SIG-M5 treated with dmso at 0.1 percent for 504 hours (cell line): ENCODE measurements around the gene REM1.
A peak's percentile ranks its signal among the peaks of the same experiment; 100 is the strongest.

Source experiments
- DNase-seq: peaks from one replicate; lab custom pipeline; 2025; ENCODE audit not compliant: unreplicated experiment; lab: John Stamatoyannopoulos, UW

The REM1 gene

DNA sequence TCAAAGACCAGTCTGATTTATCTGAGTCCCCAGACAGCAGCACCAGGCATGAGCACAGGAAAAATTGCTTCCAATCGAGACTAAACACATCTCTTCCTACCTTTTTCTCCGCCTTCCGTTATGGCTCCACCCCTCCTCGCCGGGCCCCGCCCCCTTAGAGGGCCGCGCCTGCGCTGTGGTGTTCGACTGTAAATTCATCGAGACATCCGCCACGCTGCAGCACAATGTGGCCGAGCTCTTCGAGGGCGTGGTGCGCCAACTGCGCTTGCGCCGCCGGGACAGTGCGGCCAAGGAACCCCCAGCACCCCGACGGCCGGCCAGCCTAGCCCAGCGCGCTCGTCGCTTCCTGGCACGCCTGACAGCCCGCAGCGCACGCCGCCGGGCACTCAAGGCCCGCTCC, 8.9 kb downstream of the REM1 start:
- DNase-seq: no peak

DNA sequence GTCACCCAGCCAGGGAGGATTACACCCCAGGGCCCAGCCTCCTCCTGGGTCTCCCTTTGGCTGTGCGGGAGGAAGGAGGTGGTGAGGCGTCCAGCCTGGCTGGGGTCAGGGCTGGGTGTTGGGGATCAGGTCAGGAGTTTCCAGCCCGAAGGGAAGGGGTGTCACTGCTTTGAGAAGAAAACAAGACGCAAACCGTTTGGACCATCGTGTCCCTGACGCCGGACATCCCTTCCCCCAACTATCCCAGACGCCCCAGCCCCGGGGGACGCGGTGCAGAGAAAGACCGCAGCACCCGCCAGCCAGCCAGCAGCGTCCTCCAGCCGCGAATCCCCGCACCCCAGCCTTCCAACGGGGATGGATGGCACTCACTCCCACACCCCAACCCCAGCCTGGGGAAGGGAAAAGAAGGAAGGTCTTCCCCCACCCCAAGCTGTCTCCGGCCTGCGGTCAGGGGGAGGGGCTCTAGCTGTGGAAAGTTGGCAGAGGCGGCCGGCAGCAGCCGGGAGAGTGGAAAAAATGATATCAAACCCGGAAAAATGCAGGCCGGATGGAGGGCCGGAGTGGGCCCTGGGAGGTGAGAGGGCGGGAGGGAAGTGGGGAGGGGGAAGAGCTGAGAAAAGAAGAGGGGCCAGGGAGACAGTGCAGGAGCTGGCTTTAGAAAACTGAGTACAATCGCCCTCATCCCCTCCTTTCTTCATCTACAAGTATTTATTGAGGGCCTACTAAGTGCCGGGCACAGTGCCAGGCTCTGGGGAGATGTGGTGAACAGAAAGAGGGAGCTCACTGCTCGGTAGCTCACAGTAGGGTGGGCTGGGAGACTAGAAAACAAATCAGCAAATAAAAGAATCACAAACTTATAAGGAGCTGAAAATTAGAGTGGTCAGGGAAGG, 10.6 kb downstream of the REM1 start:
- DNase-seq: no peak

DNA sequence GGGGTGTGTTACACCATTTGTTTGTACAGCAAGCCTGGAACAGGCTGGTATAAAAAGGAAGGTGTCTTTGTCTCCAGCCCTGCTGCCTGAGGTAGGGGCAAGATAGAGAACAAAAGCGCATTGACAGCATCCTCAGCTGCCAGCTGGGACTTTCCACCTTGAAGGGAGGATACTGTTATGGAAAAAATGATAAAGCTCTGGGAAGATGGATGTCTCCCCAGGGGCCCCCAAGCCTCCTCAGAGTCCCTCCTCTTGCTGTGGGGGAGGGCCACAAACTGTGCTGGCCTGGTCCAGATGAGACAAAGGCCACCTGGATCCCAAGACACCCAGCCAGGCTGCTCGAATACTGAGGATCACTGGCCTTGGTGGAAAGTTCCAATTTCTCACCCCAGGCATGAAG, 13.0 kb downstream of the REM1 start:
- no peak for DNase-seq

DNA sequence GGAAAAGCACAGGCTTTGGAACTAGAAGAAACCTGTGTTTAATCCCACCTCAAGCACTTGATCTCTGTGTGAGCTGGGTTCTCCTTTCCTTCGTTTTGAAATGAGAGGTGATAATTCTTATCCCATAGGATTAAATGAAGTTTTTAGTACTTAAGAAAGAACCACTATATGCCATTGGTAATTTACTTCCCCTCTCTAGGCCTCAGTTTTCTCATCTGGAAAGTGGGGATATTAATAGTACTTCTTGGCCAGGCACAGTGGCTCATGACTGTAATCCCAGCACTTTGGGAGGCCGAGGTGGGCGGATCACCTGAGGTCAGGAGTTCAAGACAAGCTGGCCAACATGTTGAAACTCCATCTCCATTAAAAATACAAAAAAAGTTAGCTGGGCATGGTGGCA, 14.1 kb downstream of the REM1 start:
- no peak for DNase-seq

DNA sequence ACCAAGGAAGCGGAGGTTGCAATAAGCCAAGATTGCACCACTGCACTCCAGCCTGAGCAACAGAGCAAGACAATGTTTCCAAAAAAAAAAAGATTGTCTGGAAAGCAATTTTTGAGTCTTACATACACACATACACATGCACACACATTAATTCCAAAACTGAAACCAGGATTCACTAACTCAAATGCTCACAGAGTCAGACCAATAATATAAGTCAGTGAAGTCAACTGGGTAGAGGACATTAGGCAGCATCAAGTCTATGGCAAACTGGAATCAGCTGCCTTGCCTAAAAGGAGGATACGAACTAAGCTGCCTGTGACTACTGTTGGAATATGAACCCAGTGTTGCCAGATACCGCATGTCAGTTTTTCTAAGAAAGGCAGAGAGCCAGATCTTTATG, 15.7 kb downstream of the REM1 start:
- DNase-seq: no peak

DNA sequence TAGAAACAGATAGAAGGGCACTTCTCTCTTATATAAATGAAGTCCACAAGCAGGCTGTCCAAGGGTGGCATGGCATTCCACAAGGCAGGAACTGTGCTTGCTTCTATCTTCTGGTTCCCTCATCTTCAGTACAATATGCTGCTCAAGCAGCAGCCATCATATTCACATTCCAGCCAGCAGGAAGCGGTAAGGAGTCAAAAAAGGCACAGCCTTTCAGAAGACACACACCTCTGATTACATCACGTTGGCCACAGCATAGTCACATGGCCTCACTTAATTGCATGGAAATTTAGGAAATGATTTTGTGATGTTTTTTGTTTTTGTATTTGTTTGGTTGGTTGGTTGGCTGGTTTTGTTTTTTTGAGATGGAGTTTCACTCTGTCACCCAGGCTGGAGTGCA, 19.0 kb downstream of the REM1 start:
- DNase-seq: peak; percentile 58

DNA sequence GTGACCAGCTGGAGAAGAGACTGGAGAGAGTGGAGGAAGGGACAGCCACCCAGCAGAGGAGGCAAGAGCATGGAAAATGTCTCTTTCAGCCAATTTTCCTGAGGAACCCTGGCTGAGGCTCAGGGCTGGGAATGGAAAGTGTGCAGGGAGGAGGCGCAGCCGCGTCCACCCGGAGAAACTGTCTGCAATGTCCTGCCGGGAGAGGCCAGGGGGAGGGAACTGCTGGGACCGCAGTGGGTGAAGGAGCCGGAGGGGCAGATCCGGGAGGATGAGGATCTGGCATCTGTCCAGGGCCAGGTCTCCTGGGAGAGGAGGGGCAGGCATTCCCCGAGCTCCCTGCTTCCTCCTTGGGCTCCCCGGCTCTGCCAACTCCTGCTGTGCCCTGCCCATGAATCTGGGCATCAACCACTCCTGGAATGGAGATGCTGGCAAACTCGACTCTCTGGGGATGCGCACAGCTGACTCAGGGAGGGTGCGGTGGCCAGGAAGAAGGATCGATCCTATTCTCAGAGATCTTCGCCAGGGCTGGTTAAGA, 21.7 kb downstream of the REM1 start:
- no peak for DNase-seq

DNA sequence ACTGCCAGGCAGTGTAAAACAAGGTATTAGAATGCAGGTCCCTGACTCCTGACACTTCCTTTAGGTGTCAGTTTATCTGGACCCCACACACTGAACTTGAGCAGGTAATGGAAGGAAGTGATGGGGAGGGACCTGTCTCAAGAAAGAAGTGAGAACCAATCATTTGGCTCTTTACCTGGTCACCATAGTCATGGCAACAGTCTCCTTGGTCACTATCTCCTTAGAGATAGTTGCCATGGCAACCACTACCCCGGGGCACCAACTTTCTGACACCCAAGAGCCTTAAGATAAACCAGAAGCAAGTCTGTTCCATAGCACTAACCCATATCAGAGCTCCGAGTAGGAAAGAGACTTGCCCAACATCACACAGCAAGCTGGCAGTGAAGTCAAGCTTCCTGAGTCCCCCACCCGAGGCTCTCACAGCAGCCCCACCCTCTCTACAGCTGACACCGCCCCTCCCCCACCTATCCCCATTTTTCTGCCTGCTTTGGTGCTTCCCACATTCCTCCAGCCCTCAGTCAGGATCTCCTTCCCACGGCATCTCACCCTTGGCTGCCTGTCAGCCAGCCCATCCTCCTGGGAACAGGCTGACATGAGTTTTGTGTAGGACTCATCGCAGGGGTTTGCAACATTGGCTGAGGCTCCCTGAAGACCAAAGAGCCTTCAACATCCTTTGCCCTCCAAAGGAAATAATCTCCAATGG, 22.9 kb downstream of the REM1 start:
- no peak for DNase-seq

DNA sequence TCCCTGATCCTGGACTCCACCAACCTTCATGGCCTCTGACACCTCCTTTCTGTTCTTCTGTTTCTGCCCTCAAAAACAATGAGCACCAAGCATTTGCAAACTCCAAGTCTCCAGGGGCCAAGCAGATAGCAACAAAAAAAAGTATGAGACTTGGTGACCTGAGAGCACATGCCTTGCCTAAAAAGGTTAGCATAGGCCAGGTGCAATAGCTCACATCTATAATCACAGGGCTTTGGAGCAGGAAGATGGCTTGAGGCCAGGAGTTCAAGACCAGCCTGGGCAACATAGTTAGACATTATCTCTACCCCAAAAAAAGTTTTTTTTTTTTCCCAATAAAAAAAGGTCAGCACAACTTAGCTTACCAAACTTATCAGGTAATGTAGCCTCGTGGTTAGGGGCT, 25.4 kb downstream of the REM1 start:
- DNase-seq: no peak

DNA sequence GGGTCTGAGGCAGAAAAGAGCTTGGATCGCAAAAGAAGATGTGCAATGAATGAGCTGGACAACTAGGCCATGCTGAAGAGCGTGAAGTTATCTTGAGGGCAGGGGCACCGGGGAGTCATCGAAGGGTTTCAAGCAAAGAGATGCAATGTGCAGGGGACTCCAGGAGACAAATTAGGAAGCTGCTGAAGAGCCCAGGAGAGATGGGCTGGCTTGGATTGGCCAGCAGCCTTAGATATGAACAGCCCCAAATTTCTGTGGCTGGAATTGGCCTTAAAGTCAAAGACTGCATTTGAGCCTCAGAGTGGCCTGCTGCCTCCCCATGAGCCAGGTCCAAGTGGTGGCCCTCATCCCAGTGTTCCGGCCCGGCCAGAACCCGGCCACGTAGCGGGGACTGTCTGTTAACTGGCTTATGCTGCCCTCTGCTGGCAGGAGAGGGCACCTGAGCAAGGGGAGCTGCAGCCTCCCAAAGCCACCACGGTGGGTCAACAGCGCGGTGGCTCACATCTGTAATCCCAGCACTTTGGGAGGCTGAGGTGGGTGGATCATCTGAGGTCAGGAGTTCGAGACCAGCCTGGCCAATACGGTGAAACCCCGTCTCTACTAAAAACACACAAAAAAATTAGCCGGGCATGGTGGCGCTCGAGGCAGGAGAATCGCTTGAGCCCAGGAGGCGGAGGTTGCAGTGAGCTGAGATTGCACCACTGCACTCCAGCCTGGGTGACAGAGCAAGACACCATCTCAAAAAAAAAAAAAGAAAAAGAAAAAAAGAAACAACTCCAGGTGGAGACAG, 28.0 kb downstream of the REM1 start:
- peak; percentile 45 for DNase-seq

DNA sequence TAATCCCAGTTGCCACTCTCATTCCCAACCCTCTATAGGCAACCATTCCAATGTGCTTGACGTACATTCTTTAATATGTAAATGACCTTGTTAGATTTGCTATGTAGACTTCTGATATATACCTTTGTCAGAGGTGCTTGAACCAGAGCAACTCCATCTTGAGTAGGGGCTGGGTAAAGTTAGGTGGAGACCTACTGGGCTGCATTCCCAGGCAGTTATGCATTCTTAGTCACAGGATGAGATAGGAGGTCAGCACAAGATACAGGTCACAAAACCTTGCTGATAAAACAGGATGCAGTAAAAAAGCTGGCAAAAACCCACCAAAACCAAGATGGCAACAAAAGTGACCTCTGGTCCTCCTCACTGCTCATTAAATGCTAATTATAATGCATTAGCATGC, 30.8 kb downstream of the REM1 start:
- no peak for DNase-seq

DNA sequence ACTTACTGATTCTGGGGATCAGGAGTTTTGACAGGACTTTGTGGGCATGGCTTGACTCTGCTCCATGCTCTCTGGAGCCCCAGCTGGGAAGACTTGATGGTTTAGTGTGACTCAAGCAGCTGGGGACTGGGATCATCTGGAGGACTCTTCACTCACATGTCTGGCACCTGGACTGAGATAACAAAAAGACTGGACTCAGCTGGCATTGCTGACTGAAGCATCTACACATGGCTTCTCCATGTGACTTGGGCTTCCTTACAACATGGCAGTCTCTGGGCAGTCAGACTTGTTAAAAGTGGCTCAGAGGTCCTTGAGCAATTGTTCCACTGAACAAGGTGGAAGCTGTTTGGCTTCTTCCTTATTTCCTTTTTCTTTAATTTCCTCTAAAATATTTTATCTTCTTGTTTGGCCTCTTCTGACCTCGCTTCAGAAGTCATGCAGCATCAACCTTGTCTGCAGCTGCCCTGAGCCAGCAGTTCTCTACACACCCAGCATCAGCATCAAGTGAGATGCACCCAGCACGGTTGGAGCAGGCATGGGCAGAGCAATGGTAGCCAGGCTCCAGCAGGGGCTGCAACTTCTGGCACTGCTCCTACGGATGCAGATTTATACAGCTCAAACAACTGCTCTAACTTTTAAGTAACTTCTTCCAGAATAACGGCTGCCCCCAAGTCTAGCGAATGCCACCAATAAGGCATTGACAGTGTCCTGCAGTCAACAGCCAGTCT, 33.6 kb downstream of the REM1 start:
- no peak for DNase-seq

DNA sequence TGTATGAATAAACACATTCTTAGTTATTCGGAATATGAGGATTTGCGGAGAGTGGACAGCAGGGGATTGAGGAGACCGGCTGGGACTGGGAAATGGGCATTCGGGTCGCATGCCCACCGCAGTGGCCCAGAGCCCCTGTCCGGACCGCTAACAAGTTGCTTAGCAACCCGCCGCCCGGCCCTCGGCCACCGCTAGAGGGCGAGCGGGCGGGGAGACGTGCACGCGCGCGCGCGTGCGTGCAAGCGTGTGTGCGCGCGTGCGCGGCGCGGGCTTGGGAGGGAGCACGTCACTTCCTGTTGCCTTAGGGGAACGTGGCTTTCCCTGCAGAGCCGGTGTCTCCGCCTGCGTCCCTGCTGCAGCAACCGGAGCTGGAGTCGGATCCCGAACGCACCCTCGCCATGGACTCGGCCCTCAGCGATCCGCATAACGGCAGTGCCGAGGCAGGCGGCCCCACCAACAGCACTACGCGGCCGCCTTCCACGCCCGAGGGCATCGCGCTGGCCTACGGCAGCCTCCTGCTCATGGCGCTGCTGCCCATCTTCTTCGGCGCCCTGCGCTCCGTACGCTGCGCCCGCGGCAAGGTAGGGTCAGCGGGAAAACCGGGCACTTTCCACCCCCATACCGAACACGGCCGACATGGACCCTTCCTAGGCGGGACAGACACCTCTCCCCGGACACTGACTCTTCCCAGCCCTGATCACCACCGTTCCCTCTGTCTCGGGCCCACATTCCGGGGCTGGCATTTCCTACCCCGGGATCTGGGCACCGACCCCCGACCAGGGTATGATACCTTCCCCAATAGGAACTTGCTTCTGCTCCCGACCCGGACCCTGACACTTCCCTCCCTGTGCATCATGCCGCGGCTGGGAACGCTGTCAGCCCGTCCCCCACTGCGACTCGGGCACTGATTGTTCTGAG, 39.3 kb downstream of the REM1 start, which contains the start of gene HM13:
TSS of gene HM13 (plus strand) at position 289 of the 918 bp plus-strand sequence. CDS start at position 399, 110 bp downstream.
- peak; percentile 89 for DNase-seq

DNA sequence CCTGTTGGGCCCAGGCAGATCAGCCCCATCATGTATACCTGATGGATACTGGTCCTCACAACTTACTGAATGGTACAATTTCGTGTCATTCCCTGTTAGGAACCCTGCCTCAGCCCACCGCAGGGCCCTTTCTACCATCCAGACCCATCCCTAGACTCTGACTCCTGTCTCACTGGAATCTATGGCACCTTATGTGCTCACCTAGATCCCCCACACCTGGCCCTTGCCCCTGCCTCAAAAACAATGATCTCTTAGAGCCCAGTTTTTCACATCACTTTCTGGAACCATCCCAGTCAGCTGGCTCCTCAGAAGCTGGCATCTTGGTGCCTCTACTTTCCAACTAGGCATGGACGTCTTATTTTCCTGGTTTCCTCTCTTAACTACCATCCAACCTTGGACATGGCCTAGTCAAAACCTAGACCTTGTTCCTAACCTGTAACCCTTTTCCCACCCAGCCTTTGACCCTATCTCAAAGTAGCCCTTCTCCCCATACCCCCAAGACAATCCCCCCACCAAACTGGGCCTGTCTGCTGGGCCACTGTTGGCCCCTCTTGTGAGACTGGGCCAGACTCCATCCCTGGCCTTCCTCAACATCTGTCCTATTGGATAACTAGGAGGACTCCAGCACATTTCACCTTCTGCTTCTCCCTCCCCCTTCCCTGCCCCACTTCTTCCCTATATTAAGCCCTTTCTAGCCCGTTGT, 40.1 kb downstream of the REM1 start:
- no peak for DNase-seq

DNA sequence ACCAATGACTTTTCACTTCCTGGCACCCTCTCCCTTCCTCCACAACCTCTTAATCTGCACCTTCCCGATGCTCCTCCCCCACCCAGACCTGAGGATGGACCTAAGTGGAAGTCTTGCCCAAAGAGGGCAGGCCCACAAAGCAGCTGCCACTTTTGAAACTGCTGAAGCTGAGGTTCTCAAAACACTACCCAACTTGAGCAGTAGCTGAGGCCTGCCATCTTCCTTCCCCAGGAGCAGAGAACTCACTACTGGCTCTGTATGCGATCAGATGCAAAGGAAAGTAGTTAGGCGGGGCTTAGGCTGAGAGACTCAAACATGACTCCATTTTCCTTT, 40.7 kb downstream of the REM1 start:
- DNase-seq: peak; percentile 39

DNA sequence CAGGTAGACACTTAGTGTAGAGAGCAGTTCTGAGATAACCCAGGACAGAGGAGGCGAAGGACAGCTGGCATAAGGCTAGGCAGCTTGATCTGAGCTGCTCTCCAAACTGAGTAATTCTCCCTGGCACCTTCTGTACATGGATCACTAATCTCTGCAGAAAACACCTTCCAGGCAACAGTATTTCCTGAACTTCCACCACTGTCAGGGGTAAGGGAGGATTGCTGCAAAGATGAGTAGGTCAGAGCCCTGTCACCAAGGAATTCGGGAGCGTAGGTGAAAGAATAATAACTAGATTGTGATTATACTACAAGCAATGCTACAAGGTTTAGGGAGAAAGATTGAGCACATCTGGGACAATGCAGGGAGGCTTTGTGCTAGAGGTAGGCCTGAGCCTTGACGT, 41.1 kb downstream of the REM1 start:
- DNase-seq: no peak

DNA sequence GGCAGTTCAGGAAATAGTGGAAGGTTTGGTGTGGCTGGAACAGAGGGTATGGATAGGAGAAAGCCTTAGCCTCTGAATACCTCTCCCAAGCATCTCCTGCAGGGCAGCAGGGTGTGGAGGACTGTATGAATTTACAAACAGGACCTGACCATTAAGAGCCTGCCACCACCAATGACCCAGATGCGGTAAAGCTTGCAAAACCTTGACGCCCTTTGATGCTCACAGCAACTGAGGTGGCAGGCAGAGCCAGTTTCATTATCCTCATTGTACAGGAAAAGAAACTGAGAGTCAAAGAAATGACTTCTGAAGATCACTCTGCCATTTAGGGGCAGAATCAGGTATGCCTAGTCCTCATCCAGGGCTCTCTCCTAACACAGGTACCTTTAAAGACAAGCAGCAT, 41.6 kb downstream of the REM1 start:
- DNase-seq: no peak

DNA sequence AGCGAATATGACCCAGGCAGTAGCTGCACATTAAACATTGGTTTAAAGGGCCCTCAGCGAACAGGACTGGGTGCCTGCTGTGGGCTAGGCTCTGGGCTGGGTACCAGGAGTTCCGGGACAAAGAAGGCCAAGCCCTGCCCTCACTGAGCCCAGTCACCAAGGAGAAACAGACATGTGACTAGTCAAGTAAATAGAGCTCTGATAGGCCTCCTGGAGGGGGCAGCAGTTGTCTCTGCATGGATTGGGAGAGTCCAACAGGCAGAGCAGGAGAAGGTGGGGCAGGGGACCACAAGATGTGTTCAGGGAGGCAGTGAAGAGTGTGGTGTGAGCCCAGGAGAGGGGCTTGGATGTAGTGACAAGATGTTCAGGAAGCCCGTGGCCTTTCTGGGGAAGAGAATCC, 42.3 kb downstream of the REM1 start:
- peak; percentile 48 for DNase-seq

DNA sequence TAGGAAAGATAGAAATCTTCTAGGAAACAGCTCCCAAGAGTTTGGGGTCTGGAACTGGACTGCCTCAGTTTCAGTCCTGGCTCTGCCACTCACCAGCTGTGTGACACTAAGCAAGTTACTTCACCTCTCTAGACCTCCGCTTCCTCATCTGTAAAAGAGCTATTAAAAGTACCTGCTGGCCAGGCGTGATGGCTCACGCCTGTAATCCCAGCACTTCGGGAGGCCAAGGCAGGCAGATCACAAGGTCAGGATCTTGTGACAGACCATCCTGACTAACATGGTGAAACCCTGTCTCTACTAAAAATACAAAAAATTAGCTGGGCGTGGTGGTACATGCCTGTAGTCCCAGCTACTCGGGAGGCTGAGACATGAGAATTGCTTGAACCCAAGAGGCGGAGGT, 46.2 kb downstream of the REM1 start:
- DNase-seq: peak; percentile 78
